OCI-LY1 (cell line): ENCODE data around the gene SCN1A.

Experiments
- H2AFZ ChIP-seq: fragments of 200-600 bp; sonication (generic), shearing (Covaris generic); 2 replicates; pipeline ENCODE4 v1.6.0; 2014; ENCODE audit warnings: antibody characterized with exemption, mild to moderate bottlenecking, low read length
- H3F3A ChIP-seq: fragments of 200-600 bp; sonication (generic), shearing (Covaris generic); 2 replicates; pipeline ENCODE4 v1.6.0; 2014; ENCODE audit warnings: mild to moderate bottlenecking, antibody characterized with exemption, low read length, moderate library complexity; ENCODE audit not compliant: insufficient read depth
- H3K27ac ChIP-seq: fragments of 200-600 bp; sonication (generic); 2 replicates; pipeline ENCODE4 v1.5.1; 2014; ENCODE audit warnings: low read length, mixed run types, mild to moderate bottlenecking, low read depth; ENCODE audit not compliant: poor library complexity, severe bottlenecking
- H3K27me3 ChIP-seq: fragments of 200-600 bp; sonication (generic); 2 replicates; pipeline ENCODE4 v1.6.0; 2014; ENCODE audit warnings: antibody characterized with exemption, mild to moderate bottlenecking, low read length, moderate library complexity; ENCODE audit not compliant: insufficient read depth
- H3K36me3 ChIP-seq: fragments of 200-600 bp; sonication (generic); 2 replicates; pipeline ENCODE4 v1.6.1; 2014; ENCODE audit warnings: mild to moderate bottlenecking, antibody characterized with exemption, low read length, moderate library complexity, mixed read lengths; ENCODE audit not compliant: insufficient read depth
- H3K4me1 ChIP-seq: fragments of 200-600 bp; sonication (generic); 2 replicates; pipeline ENCODE4 v1.5.1; 2014; ENCODE audit warnings: mild to moderate bottlenecking, low read length, moderate library complexity; ENCODE audit not compliant: insufficient read depth, severe bottlenecking
- H3K4me2 ChIP-seq: fragments of 200-600 bp; sonication (generic), shearing (Covaris generic); 2 replicates; pipeline ENCODE4 v1.6.1; 2014; ENCODE audit warnings: low read length
- H3K4me3 ChIP-seq: fragments of 200-600 bp; sonication (generic); 2 replicates; pipeline ENCODE4 v1.5.1; 2014; ENCODE audit warnings: low read length, low read depth, mild to moderate bottlenecking, mixed read lengths; ENCODE audit not compliant: poor library complexity, severe bottlenecking
- H3K79me2 ChIP-seq: fragments of 200-600 bp; shearing (Covaris generic); 2 replicates; pipeline ENCODE4 v1.6.1; 2016; ENCODE audit warnings: mixed run types, low read length, mixed read lengths; ENCODE audit not compliant: insufficient read depth
- H3K9ac ChIP-seq: fragments of 200-600 bp; sonication (generic), shearing (Covaris generic); 2 replicates; pipeline ENCODE4 v1.6.1; 2014; ENCODE audit warnings: mild to moderate bottlenecking, low read length, mixed read lengths
- H3K9me2 ChIP-seq: fragments of 200-600 bp; sonication (generic), shearing (Covaris generic); 2 replicates; pipeline ENCODE4 v1.6.1; 2014; ENCODE audit warnings: low read depth, mild to moderate bottlenecking, low read length, mixed read lengths
- H3K9me3 ChIP-seq: fragments of 200-600 bp; shearing (Covaris generic); 2 replicates; pipeline ENCODE4 v1.6.1; 2014; ENCODE audit warnings: low read length, mixed read lengths
- H4K20me1 ChIP-seq: fragments of 200-600 bp; sonication (generic), shearing (Covaris generic); 2 replicates; pipeline ENCODE4 v1.6.0; 2016; ENCODE audit warnings: mild to moderate bottlenecking, low read length; ENCODE audit not compliant: insufficient read depth
- EZH2 ChIP-seq: fragments of 200-600 bp; sonication (generic), shearing (Covaris generic); IDR thresholded peaks from 2 replicates; pipeline ENCODE4 v1.8.0; 2017; ENCODE audit warnings: borderline replicate concordance, mixed run types, mild to moderate bottlenecking, antibody characterized with exemption, low read length, moderate library complexity, mixed read lengths
- TF ChIP-seq, protein P1 (sequence below): fragments of 200-600 bp; sonication (generic), shearing (Covaris generic); IDR thresholded peaks from 2 replicates; pipeline ENCODE4 v1.5.1; 2017; ENCODE audit warnings: mild to moderate bottlenecking, antibody characterized with exemption, low read length, moderate library complexity, mixed read lengths

The SCN1A gene

GRCh38 chr2:166042356-166042755 is 85.5 kb downstream of the SCN1A start:
- Histone ChIP-seq H3F3A (no peaks in the 10 kb centered on the region), H3K9me2 (no peaks in the 10 kb centered on the region), H3K9ac (no peak overlapping the region), H3K4me3 (no peak overlapping the region), H2AFZ (no peak overlapping the region), H3K79me2 (no peaks in the 10 kb centered on the region), H3K36me3 (no peaks in the 10 kb centered on the region), H4K20me1 (no peaks in the 10 kb centered on the region), H3K4me2 (no peak overlapping the region), H3K27ac (no peak overlapping the region), H3K27me3 (no peaks in the 10 kb centered on the region), H3K4me1 (no peaks in the 10 kb centered on the region), H3K9me3 (no peaks in the 10 kb centered on the region)
- TF ChIP-seq, protein P1, sequence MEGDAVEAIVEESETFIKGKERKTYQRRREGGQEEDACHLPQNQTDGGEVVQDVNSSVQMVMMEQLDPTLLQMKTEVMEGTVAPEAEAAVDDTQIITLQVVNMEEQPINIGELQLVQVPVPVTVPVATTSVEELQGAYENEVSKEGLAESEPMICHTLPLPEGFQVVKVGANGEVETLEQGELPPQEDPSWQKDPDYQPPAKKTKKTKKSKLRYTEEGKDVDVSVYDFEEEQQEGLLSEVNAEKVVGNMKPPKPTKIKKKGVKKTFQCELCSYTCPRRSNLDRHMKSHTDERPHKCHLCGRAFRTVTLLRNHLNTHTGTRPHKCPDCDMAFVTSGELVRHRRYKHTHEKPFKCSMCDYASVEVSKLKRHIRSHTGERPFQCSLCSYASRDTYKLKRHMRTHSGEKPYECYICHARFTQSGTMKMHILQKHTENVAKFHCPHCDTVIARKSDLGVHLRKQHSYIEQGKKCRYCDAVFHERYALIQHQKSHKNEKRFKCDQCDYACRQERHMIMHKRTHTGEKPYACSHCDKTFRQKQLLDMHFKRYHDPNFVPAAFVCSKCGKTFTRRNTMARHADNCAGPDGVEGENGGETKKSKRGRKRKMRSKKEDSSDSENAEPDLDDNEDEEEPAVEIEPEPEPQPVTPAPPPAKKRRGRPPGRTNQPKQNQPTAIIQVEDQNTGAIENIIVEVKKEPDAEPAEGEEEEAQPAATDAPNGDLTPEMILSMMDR = no peak
- no peak for TF ChIP-seq EZH2

DNA sequence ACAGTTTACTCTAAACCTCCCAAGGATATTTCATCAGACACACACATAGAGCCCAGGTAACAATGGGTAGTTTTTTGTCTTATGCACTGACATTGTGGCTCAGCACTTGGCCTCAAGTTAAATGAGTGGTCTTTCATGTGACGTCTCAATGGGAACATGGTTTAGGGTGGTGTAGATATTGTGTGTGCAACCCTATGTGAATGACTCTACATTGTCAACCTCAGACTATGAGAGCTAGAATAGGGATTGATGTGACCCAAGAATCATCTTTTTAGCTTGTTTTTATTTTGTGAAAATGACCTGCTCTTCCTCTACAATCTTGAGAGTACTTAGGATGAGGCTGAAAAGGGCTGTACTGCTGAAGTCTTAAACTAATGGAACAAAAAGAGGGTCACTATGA is 86.2 kb downstream of the SCN1A start:
- no peaks in the 10 kb centered on the region for H3K36me3 ChIP-seq
- H3K9me3 ChIP-seq = no peaks in the 10 kb centered on the region
- H3K4me3 ChIP-seq = no peak overlapping the region
- no peaks in the 10 kb centered on the region for H4K20me1 ChIP-seq
- H3F3A ChIP-seq = no peaks in the 10 kb centered on the region
- H3K27ac ChIP-seq = no peak overlapping the region
- H3K4me2 ChIP-seq = no peak overlapping the region
- H3K9ac ChIP-seq = no peak overlapping the region
- no peak overlapping the region for H2AFZ ChIP-seq
- no peak for TF ChIP-seq EZH2
- TF ChIP-seq, protein P1 = no peak
- H3K9me2 ChIP-seq = no peaks in the 10 kb centered on the region
- no peaks in the 10 kb centered on the region for H3K4me1 ChIP-seq
- no peaks in the 10 kb centered on the region for H3K27me3 ChIP-seq
- no peaks in the 10 kb centered on the region for H3K79me2 ChIP-seq

GRCh38 chr2:166032361-166032760 is 95.5 kb downstream of the SCN1A start:
- Histone ChIP-seq H3K9me3 (no peaks in the 10 kb centered on the region), H3K27ac (no peak overlapping the region), H3K27me3 (no peaks in the 10 kb centered on the region), H3K36me3 (no peaks in the 10 kb centered on the region), H3K9me2 (no peaks in the 10 kb centered on the region), H3F3A (no peaks in the 10 kb centered on the region), H3K79me2 (no peaks in the 10 kb centered on the region), H3K9ac (no peak overlapping the region), H3K4me2 (no peak overlapping the region), H3K4me3 (no peak overlapping the region), H4K20me1 (no peaks in the 10 kb centered on the region), H2AFZ (no peak overlapping the region), H3K4me1 (no peaks in the 10 kb centered on the region)
- TF ChIP-seq, protein P1 = no peak
- TF ChIP-seq EZH2 = no peak
